Measurements from ENCODE around the gene FRMD4A.

GRCh38 chr10:13809427-13809826 lies 521.3 kb downstream of the FRMD4A start:
- TF ChIP-seq CTCF (IDR thresholded peaks at IDR 0.05) (no peak), RAD21 (IDR thresholded peaks at IDR 0.05; ENCODE audit: low read length) (no peak), JUND (IDR thresholded peaks at IDR 0.05) (no peak), MXI1 (IDR thresholded peaks at IDR 0.05; ENCODE audit: low read depth, low read length) (no peak), SMC3 (IDR thresholded peaks at IDR 0.05; ENCODE audit: low read depth, low read length) (no peak), POLR2AphosphoS5 (IDR thresholded peaks at IDR 0.05; ENCODE audit: low read depth, low read length) (no peak), TAF1 (IDR thresholded peaks at IDR 0.05; ENCODE audit: borderline replicate concordance, low read depth, low read length) (no peak), EZH2phosphoT487 (IDR thresholded peaks at IDR 0.05; ENCODE audit: borderline replicate concordance, low read depth) (no peak), TCF12 (IDR thresholded peaks at IDR 0.05) (no peak), MAX (IDR thresholded peaks at IDR 0.05; ENCODE audit: low read depth) (no peak), ZBTB33 (IDR thresholded peaks at IDR 0.05; ENCODE audit: borderline replicate concordance, low read depth) (no peak), EP300 (IDR thresholded peaks at IDR 0.05; ENCODE audit: borderline replicate concordance in 1 of 2, low read depth in 1 of 2, low read length in 1 of 2) (no peak)
